ENCODE data around the gene OR5AS1.
"Not testable (repeated sequence)": the region's sequence is repeated elsewhere in the genome, so short reads cannot be mapped to it uniquely, and the experiment has no call there.

DNA sequence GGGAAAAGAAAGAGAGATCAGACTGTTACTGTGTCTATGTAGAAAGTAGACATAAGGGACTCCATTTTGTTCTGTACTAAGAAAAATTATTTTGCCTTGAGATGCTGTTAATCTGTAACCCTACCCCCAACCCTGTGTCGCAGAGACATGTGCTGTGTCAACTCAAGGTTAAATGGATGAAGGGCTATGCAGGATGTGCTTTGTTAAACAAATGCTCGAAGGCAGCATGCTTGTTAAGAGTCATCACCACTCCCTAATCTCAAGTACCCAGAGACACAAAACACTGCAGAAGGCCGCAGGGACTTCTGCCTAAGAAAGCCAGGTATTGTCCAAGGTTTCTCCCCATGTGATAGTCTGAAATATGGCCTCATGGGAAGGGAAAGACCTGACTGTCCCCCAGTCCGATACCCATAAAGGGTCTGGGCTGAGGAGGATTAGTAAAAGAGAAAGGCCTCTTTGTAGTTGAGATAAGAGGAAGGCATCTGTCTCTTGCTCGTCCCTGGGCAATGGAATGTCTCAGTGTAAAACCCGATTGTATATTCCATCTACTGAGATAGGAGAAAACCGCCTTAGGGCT, 30.3 kb downstream of the OR5AS1 start:
- not testable (repeated sequence) for TF ChIP-seq CTCF, POLR2A (IDR thresholded peaks at IDR 0.05)

Data from testis (tissue), 2 donors.